Measurements from ENCODE around the gene MYCT1. TPM values are rescaled to one million over a fixed set of nuclear protein-coding genes. Genes with fewer than 3 reads are reported as not detected.

The MYCT1 gene
- total and polyA plus RNA-seq, 2 experiments from 2014 or later, result 1.9 to 2.5 TPM

DNA sequence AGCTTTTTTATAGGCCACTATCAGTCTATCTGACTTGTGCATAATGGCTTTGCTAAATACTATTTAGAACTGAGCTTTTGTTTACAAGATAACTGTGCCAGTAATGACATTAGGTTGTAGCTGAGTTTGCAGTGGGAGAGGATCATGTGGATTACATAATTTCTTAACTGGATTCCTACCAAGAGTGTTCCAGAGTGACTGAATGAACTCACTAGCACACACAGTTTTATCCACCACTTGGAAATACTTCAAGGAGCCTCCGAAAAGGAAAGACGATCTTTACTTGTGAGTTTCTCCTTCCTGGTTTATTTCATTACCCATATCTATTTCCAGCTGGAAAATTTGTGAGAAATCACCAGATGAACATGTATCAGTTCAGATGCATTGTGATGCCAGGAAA lies 49.6 kb upstream of the MYCT1 start:
- no peak overlapping the region for H3K4me2 ChIP-seq
- H3K27me3 ChIP-seq (ENCODE audit: insufficient read depth), result no peaks in the 10 kb centered on the region
- H3K4me1 ChIP-seq (ENCODE audit: insufficient read depth), result no peaks in the 10 kb centered on the region
- Mint-ChIP-seq H3K4me1 (peaks cover 18% of the 10 kb centered on the region), H3K27me3 (ENCODE audit: insufficient read depth, low read depth, poor library complexity) (peaks cover 6% of the 10 kb centered on the region), H3K27ac (no peak overlapping the region), H3K4me3 (no peak overlapping the region), H3K9me3 (no peaks in the 10 kb centered on the region), H3K36me3 (ENCODE audit: low read depth) (no peaks in the 10 kb centered on the region)
- H3K4me3 ChIP-seq, result no peak overlapping the region
- H3K9me2 ChIP-seq (ENCODE audit: insufficient read depth), result 0 out of 2 replicates have a peak, but pooled peaks cover 3% of the 10 kb centered on the region
- no peaks in the 10 kb centered on the region for H3K79me2 ChIP-seq (replicated peaks; ENCODE audit: insufficient read depth)
- no peak overlapping the region for H2AFZ ChIP-seq
- DNase-seq (ENCODE audit: low spot score), result no peak
- no peak overlapping the region for H3K27ac ChIP-seq (ENCODE audit: low read depth)
- H3K36me3 ChIP-seq (ENCODE audit: insufficient read depth), result no peaks in the 10 kb centered on the region
- no peaks in the 10 kb centered on the region for H4K20me1 ChIP-seq (replicated peaks; ENCODE audit: insufficient read depth)
- no peaks in the 10 kb centered on the region for H3F3A ChIP-seq (replicated peaks; ENCODE audit: low read depth)
- TF ChIP-seq ZNF114 (CRISPR knock-in tag; IDR thresholded peaks at IDR 0.05) (no peak), EZH2phosphoT487 (IDR thresholded peaks at IDR 0.05; ENCODE audit: unreplicated experiment) (no peak), STAT1 (IDR thresholded peaks at IDR 0.05; ENCODE audit: unreplicated experiment) (no peak), CREB1 (CRISPR knock-in tag; IDR thresholded peaks at IDR 0.05; ENCODE audit: low read depth) (no peak), ZNF331 (CRISPR knock-in tag; IDR thresholded peaks at IDR 0.05; ENCODE audit: low read depth) (no peak), NANOG (IDR thresholded peaks at IDR 0.05; ENCODE audit: borderline replicate concordance) (no peak), POLR2AphosphoS5 (IDR thresholded peaks at IDR 0.05; ENCODE audit: low read depth) (no peak), EZH2 (IDR thresholded peaks at IDR 0.05; ENCODE audit: low read depth, unreplicated experiment) (no peak), JUNB (IDR thresholded peaks at IDR 0.05; ENCODE audit: unreplicated experiment) (no peak)
- TF ChIP-seq, protein P1, sequence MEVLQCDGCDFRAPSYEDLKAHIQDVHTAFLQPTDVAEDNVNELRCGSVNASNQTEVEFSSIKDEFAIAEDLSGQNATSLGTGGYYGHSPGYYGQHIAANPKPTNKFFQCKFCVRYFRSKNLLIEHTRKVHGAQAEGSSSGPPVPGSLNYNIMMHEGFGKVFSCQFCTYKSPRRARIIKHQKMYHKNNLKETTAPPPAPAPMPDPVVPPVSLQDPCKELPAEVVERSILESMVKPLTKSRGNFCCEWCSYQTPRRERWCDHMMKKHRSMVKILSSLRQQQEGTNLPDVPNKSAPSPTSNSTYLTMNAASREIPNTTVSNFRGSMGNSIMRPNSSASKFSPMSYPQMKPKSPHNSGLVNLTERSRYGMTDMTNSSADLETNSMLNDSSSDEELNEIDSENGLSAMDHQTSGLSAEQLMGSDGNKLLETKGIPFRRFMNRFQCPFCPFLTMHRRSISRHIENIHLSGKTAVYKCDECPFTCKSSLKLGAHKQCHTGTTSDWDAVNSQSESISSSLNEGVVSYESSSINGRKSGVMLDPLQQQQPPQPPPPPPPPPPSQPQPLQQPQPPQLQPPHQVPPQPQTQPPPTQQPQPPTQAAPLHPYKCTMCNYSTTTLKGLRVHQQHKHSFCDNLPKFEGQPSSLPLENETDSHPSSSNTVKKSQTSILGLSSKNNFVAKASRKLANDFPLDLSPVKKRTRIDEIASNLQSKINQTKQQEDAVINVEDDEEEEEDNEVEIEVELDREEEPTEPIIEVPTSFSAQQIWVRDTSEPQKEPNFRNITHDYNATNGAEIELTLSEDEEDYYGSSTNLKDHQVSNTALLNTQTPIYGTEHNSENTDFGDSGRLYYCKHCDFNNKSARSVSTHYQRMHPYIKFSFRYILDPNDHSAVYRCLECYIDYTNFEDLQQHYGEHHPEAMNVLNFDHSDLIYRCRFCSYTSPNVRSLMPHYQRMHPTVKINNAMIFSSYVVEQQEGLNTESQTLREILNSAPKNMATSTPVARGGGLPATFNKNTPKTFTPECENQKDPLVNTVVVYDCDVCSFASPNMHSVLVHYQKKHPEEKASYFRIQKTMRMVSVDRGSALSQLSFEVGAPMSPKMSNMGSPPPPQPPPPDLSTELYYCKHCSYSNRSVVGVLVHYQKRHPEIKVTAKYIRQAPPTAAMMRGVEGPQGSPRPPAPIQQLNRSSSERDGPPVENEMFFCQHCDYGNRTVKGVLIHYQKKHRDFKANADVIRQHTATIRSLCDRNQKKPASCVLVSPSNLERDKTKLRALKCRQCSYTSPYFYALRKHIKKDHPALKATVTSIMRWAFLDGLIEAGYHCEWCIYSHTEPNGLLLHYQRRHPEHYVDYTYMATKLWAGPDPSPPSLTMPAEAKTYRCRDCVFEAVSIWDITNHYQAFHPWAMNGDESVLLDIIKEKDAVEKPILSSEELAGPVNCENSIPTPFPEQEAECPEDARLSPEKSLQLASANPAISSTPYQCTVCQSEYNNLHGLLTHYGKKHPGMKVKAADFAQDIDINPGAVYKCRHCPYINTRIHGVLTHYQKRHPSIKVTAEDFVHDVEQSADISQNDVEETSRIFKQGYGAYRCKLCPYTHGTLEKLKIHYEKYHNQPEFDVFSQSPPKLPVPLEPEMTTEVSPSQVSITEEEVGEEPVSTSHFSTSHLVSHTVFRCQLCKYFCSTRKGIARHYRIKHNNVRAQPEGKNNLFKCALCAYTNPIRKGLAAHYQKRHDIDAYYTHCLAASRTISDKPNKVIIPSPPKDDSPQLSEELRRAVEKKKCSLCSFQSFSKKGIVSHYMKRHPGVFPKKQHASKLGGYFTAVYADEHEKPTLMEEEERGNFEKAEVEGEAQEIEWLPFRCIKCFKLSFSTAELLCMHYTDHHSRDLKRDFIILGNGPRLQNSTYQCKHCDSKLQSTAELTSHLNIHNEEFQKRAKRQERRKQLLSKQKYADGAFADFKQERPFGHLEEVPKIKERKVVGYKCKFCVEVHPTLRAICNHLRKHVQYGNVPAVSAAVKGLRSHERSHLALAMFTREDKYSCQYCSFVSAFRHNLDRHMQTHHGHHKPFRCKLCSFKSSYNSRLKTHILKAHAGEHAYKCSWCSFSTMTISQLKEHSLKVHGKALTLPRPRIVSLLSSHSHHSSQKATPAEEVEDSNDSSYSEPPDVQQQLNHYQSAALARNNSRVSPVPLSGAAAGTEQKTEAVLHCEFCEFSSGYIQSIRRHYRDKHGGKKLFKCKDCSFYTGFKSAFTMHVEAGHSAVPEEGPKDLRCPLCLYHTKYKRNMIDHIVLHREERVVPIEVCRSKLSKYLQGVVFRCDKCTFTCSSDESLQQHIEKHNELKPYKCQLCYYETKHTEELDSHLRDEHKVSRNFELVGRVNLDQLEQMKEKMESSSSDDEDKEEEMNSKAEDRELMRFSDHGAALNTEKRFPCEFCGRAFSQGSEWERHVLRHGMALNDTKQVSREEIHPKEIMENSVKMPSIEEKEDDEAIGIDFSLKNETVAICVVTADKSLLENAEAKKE (CRISPR knock-in tag; IDR thresholded peaks at IDR 0.05), result no peak
- TF ChIP-seq, protein P2, sequence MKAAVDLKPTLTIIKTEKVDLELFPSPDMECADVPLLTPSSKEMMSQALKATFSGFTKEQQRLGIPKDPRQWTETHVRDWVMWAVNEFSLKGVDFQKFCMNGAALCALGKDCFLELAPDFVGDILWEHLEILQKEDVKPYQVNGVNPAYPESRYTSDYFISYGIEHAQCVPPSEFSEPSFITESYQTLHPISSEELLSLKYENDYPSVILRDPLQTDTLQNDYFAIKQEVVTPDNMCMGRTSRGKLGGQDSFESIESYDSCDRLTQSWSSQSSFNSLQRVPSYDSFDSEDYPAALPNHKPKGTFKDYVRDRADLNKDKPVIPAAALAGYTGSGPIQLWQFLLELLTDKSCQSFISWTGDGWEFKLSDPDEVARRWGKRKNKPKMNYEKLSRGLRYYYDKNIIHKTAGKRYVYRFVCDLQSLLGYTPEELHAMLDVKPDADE (IDR thresholded peaks at IDR 0.05), result no peak
- TF ChIP-seq, protein P3, sequence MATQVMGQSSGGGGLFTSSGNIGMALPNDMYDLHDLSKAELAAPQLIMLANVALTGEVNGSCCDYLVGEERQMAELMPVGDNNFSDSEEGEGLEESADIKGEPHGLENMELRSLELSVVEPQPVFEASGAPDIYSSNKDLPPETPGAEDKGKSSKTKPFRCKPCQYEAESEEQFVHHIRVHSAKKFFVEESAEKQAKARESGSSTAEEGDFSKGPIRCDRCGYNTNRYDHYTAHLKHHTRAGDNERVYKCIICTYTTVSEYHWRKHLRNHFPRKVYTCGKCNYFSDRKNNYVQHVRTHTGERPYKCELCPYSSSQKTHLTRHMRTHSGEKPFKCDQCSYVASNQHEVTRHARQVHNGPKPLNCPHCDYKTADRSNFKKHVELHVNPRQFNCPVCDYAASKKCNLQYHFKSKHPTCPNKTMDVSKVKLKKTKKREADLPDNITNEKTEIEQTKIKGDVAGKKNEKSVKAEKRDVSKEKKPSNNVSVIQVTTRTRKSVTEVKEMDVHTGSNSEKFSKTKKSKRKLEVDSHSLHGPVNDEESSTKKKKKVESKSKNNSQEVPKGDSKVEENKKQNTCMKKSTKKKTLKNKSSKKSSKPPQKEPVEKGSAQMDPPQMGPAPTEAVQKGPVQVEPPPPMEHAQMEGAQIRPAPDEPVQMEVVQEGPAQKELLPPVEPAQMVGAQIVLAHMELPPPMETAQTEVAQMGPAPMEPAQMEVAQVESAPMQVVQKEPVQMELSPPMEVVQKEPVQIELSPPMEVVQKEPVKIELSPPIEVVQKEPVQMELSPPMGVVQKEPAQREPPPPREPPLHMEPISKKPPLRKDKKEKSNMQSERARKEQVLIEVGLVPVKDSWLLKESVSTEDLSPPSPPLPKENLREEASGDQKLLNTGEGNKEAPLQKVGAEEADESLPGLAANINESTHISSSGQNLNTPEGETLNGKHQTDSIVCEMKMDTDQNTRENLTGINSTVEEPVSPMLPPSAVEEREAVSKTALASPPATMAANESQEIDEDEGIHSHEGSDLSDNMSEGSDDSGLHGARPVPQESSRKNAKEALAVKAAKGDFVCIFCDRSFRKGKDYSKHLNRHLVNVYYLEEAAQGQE (IDR thresholded peaks at IDR 0.05; ENCODE audit: unreplicated experiment), result no peak
- TF ChIP-seq, protein P4, sequence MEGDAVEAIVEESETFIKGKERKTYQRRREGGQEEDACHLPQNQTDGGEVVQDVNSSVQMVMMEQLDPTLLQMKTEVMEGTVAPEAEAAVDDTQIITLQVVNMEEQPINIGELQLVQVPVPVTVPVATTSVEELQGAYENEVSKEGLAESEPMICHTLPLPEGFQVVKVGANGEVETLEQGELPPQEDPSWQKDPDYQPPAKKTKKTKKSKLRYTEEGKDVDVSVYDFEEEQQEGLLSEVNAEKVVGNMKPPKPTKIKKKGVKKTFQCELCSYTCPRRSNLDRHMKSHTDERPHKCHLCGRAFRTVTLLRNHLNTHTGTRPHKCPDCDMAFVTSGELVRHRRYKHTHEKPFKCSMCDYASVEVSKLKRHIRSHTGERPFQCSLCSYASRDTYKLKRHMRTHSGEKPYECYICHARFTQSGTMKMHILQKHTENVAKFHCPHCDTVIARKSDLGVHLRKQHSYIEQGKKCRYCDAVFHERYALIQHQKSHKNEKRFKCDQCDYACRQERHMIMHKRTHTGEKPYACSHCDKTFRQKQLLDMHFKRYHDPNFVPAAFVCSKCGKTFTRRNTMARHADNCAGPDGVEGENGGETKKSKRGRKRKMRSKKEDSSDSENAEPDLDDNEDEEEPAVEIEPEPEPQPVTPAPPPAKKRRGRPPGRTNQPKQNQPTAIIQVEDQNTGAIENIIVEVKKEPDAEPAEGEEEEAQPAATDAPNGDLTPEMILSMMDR (conservative IDR thresholded peaks at IDR 0.05; ENCODE audit: low read depth in 2 of 2), result no peak
- no peak for ATAC-seq
